SW480 (cell line): Measurements from ENCODE around the gene KRTAP3-2.

Source experiments
- DNase-seq: peaks from one replicate; pipeline ENCODE4 v3.0.0-alpha.2; 2016; ENCODE audit warnings: low spot score

KRTAP3-2 gene

DNA sequence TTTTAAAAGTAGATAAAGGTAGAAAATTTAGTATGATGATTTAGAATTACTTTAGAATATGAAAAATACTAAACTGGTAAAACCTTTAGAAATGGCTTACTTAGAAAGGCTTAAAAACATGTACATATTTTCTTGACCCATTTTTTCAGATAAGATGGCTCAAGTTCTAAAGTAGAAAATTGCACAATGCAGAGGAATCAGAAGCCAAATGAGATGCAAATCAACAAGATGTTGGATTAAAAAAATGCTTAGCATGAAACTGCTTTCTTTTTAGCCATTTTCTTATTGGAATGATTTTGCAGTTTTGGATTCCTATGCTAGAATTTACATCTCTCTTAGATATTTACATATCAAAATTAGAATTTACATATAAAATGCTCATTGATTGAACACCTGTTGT lies 10.7 kb upstream of the KRTAP3-2 start:
- DNase-seq, result no peak

GRCh38 chr17:41009936-41010335 lies 10.2 kb upstream of the KRTAP3-2 start:
- no peak for DNase-seq

- peak; percentile 89 for DNase-seq
Observed at GRCh38 chr17:41009301-41009760, 9.6 kb upstream of the KRTAP3-2 start.

GRCh38 chr17:41008811-41009210 lies 9.1 kb upstream of the KRTAP3-2 start, which contains the start of gene KRTAP3-1:
KRTAP3-1 (minus strand) TSS chr17:41009128; CDS start chr17:41009074, 54 bp downstream.
- DNase-seq, result peak; percentile 85

- DNase-seq, result no peak
Observed at GRCh38 chr17:41004397-41004796, 4.7 kb upstream of the KRTAP3-2 start.

- no peak for DNase-seq
Observed at GRCh38 chr17:41003926-41004325, 4.2 kb upstream of the KRTAP3-2 start.

- no peak for DNase-seq
Observed at GRCh38 chr17:41002814-41003213, 3.1 kb upstream of the KRTAP3-2 start.

GRCh38 chr17:41001795-41002194 lies 2.1 kb upstream of the KRTAP3-2 start:
- no peak for DNase-seq

DNA sequence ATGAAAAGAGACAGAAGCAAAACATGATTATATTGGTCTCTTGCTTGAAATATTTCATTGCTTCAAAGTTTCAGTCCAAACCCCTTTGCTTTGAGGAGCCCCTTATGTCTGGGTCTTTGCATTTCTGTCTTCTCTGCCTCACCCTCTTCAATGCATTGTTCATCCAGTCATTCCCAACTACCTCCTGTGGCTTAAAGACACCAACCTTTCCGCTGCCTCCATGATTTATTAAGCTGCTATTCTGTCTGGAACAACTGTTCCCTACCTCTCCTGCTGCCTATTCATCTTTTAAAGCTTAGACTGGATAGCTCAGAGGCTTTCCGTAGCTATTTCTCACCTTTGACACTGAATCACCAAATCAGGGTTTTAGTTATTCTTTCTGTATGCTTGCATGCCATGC lies 2.3 kb downstream of the KRTAP3-2 start:
- no peak for DNase-seq

DNA sequence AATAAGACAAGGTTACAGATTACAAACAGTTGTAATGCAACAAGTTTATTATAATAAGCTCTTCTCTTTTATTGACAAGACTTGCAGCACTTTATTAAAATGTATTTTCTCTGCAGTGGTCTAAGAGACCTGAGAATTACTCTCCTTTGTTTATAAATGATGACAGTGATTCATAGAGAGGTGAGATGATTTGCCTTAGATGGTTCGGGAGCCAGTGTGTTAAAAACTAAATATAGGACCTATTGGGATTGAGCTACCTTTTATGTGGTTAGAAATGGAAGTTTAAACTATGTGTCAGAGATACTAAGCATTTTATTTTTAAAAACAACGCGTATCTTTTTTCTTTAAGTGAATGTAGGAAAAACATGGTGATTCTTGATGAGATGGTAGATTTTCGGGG lies 2.9 kb downstream of the KRTAP3-2 start:
- DNase-seq, result peak; percentile 95

DNA sequence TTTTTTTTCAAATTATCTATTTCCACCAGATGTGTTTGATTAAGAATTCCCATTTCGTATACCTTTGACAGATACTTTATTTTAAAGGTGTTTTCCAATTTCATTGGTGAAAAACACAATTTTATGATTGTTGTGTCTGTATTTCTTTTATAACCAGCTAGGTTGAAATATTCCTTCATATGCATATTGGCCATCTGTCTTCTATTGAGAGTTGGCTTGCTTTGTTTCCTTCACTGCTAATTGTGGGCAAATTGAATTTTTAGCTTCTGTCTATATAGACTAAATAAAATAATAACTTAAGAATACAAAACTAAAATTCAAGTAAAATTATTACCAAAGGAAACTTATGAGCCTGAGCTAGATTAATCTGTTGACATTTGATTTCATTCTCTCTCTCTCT lies 4.6 kb downstream of the KRTAP3-2 start:
- no peak for DNase-seq

DNA sequence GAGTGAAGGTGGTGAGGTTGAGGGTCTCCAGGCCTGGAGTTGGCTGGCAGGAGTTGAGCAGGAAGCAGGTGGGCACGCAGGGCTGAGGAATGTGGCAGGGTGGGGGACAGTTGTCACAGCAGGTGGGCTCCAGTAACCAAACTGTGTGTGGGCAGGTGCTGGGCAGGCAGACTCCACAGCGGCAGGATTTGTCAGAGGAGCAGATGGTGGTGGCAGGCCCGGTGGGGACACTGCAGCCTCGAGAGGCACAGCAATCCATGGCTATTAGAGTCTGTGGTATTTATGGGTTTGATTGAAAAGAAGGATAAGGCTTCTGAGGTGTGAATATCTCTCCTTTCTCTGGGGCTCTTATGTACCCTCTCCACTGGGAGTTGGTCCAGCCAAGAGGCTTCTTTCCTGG lies 5.9 kb downstream of the KRTAP3-2 start, which contains the start of gene KRTAP3-3:
Gene KRTAP3-3, minus strand, starts transcription at position 326 of the 400 bp plus-strand sequence. Its CDS starts 67 bp downstream, at position 259.
- peak; percentile 53 for DNase-seq

DNA sequence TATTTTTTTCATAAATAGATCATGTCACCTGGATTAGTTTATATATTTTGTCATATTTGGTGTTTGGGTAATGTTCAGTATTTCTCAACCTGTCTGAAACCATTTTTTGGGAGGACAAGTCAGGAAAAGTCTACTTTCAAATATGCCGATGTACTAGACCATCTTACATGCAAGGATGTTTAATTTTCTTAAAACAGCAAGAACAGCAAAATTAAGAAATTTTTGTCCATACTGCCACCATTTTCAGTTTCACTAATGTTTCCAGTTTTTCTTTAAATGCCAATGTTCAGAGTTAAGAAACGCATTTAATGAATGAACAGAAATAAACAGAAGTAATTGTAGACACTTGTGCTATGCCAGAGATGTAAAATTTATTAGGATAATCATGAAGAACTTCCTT lies 6.6 kb downstream of the KRTAP3-2 start:
- no peak for DNase-seq

- DNase-seq, result peak; percentile 84
Observed at GRCh38 chr17:40992666-40993065, 7.0 kb downstream of the KRTAP3-2 start.

DNA sequence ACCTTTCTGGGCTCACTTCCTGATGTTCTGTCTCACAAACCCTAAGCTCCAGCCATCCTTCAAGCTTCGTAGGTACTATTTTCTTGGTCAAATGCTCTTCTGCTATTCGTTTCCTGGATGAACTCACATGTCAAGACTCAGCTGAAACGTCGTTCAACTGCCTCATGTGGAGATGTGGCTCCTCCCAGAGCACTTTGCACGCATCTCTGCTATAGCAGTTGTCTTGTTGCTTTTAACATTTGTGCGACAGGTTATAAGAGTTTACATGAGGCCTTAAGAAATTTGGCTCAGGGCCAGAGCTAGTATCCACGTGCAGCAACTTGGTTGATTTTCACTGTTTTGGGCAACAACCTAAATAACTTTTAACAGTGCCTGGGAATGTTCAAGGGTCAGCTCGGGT lies 12.8 kb downstream of the KRTAP3-2 start:
- DNase-seq, result no peak

GRCh38 chr17:40984226-40984625 lies 15.5 kb downstream of the KRTAP3-2 start, which contains the start of gene KRT40:
KRT40 (minus strand) TSS chr17:40984326; CDS start chr17:40984273, 53 bp downstream.
- DNase-seq, result no peak

- DNase-seq, result no peak
Observed at GRCh38 chr17:40981115-40981514, 18.6 kb downstream of the KRTAP3-2 start.

DNA sequence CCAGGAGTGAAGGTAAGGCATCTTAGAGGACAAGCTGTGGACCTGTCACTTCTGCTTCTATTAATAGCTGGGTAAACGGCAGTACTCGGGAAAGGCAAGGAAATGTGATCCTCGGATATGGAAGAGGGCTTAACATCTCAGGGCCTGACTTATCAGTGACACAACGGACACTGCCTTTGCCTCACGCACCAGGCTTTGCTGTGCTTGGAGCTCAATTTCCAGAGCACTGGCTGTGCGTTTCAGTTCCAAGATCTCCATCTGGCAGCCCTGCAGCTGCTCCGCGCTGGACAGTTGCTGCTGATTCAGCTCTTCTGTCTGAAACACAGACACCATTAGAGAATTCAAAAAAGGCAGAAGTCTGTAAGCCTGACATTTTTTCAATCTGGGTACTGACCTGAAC lies 19.1 kb downstream of the KRTAP3-2 start:
- DNase-seq, result no peak

DNA sequence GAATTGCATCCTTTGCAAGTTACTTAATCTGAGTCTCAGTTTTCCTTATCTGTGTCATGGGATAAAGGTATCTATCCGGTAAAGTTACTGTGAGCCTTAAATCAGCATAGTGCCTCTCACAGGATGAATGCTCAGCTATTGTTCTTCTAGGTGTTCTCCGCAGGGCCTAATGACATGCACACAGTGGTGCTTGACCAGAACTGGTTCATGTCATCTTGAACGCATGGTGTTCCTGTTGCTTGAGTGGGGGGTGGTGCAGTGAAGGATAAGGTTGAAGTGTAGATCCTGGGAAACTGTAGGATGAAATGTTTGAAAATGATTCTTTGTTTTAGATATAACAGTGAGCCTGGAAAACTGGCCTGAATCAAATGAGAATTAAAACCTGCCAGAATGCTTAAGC lies 19.6 kb downstream of the KRTAP3-2 start:
- no peak for DNase-seq

DNA sequence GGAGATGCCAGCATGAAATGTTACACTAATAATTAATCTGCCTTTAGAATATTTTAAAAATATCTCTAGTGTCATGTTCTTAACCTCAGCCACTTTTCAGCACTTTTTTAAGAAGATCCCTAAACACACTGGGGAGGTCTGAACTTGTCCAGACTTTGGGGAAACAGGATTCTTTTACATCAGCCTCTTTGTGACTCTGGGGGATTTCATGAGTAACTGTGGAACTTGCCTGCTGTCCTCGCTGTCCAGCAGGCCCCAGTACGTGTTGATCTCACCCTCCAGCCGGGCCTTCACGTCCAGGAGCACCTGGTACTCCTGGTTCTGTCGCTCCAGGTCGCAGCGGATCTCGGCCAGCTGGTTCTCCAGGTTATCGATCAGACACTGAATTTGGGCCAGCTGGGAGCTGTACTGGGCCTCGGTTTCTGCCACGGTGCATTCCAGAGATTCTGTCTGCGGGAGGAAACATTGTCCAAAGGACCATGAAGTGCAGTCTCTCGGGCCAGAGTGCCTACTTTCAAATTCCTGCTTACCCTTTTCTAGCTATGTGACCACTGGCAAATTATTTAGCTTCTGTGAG lies 21.0 kb downstream of the KRTAP3-2 start:
- DNase-seq, result no peak

DNA sequence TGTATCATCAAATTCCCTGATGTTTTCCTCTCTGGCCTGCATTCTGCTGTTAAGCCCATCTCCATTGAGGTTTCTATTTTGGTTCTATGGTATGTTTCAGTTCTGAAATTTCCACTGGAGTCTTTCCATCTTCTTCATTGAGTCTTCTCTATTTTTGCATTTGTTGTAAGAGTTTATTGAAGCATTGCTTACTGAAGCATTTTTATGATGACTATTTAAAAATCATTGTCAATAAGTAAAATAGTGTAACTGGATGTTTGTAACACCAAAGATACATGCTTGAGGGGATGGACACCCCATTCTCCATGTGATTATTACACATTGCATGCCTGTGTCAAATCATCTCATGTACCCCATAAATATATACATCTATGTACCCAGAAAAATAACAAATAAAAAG lies 24.2 kb downstream of the KRTAP3-2 start:
- DNase-seq, result no peak

- DNase-seq, result no peak
Observed at GRCh38 chr17:40974366-40974765, 25.3 kb downstream of the KRTAP3-2 start.

DNA sequence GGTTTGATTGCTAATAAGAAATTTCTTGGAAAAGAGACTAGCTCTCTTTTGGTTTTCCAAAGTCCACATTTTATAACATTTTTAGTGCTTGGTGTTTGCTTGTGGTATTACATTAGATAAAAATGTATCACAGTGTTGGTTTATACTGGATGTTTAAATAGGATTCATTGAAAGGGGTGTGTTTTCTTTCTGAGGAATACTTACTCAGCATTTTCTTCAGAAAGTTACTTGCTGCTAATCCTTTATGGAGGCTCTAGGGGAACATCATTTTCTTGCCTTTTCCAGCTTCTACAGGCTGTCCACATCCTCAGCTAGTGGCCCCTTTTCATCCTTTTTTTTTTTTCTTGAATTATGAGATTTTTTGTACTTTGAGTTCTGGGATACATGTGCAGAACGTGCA lies 32.1 kb downstream of the KRTAP3-2 start:
- DNase-seq, result no peak

- DNase-seq, result no peak
Observed at GRCh38 chr17:40966848-40967247, 32.9 kb downstream of the KRTAP3-2 start, which contains the start of gene KRT39. KRT39 (minus strand) TSS chr17:40966948; CDS start chr17:40966856, 92 bp downstream.
